ENCODE data around the gene SEC14L1. TPM values are rescaled to one million over a fixed set of nuclear protein-coding genes. Genes with fewer than 3 reads are reported as not detected.
"Not testable (repeated sequence)": the region's sequence is repeated elsewhere in the genome, so short reads cannot be mapped to it uniquely, and the experiment has no call there.

Gene SEC14L1
- total RNA-seq, 1 donor from 2014 or later, result 83.5 TPM

GRCh38 chr17:77155125-77155524 is 14.4 kb downstream of the SEC14L1 start:
- H3K27ac ChIP-seq (ENCODE audit: low read depth, low read length), result peak overlapping the region; percentile 60
- H3K9me3 ChIP-seq (ENCODE audit: control insufficient read depth in 3 of 3, low read length in 3 of 3), result no peaks in the 10 kb centered on the region
- H3K4me3 ChIP-seq (ENCODE audit: low read length in 3 of 3), result peak overlapping the region; percentile 16 to 64 (median 35)
- peaks cover 0 to 3% (median 0%) of the 10 kb centered on the region in 3 donors for H3K36me3 ChIP-seq (ENCODE audit: control insufficient read depth in 3 of 3, insufficient read depth in 3 of 3, low read length in 3 of 3)
- peak overlapping the region in 2 of 3 donors; percentile 52 to 76 for H3K9ac ChIP-seq (ENCODE audit: low read depth in 1 of 3, low read length in 3 of 3)
- H3K4me1 ChIP-seq (ENCODE audit: control insufficient read depth in 3 of 3, insufficient read depth in 3 of 3, low read length in 3 of 3), result peaks cover 67 to 78% (median 72%) of the 10 kb centered on the region in 3 donors
- H3K27me3 ChIP-seq (ENCODE audit: control insufficient read depth in 3 of 3, insufficient read depth in 3 of 3, low read length in 3 of 3), result no peaks in the 10 kb centered on the region

DNA sequence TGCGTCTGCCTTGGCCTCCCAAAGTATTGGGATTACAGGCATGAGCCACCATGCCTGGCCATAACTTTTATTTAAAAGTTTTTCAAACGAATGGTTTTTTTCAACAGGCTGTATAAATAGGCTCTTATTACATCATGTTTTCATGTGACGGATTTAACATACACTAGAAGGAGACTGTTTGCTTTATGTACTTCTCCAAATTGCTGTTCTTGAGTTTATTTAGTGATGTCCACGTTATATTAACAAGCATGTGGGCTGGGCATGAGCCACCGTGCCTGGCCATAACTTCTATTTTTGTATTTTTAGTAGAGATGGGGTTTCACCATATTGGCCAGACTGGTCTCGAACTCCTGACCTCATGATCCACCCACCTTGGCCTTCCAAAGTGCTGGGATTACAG is 17.0 kb downstream of the SEC14L1 start:
- Histone ChIP-seq H3K4me1 (ENCODE audit: control insufficient read depth in 3 of 3, insufficient read depth in 3 of 3, low read length in 3 of 3) (peaks cover 67 to 78% (median 73%) of the 10 kb centered on the region in 3 donors), H3K27ac (ENCODE audit: low read depth, low read length) (peak overlapping the region; percentile 5)
- H3K4me3 ChIP-seq (ENCODE audit: low read length in 3 of 3), result not testable (repeated sequence)

DNA sequence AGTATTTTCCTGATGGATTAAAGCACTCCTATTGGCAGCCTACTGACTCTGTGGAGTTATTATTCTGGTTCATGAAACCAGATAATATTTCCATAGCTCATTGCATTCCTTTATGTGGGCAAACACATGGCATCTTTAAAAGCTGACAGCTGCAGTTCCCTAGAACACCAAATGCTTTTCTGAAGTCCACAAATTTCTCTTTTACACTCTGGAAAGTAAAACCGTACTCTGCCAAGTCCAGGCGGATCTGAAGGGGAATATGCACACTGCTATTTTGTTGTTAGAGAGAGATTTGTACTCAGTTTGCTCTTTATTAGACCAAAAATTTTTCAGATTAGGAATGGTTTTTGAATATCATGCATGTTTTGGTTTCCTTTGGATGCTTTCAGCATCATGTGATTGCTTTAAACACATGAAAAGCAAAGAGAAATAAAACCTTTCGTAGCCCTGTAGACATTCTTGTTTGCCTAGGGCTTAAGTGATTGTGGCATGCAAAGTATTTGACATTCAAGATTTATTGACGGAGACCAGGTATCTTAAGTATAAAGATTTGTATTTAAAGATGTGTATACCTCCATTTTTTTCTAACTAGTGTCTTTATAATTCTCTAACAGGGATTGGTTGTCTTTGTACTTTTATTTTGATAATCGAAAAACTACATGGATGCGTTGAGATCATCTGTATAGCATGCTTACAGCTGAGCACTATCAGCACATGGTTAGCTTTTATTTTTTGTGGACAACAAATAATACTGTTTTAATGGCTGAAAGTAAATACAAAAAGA is 19.5 kb downstream of the SEC14L1 start:
- Histone ChIP-seq H3K36me3 (ENCODE audit: control insufficient read depth in 3 of 3, insufficient read depth in 3 of 3, low read length in 3 of 3) (no peaks in the 10 kb centered on the region), H3K4me3 (ENCODE audit: low read length in 3 of 3) (peak overlapping the region in 2 of 3 donors; percentile 15 to 34), H3K9me3 (ENCODE audit: control insufficient read depth in 3 of 3, low read length in 3 of 3) (no peaks in the 10 kb centered on the region), H3K9ac (ENCODE audit: low read depth in 1 of 3, low read length in 3 of 3) (peak overlapping the region; percentile 7 to 60 (median 8)), H3K27me3 (ENCODE audit: control insufficient read depth in 3 of 3, insufficient read depth in 3 of 3, low read length in 3 of 3) (no peaks in the 10 kb centered on the region), H3K4me1 (ENCODE audit: control insufficient read depth in 3 of 3, insufficient read depth in 3 of 3, low read length in 3 of 3) (peaks cover 71 to 81% (median 76%) of the 10 kb centered on the region in 3 donors), H3K27ac (ENCODE audit: low read depth, low read length) (peak overlapping the region; percentile 64)

More for the DNA sequence above, 17.0 kb downstream of the SEC14L1 start:
- not testable (repeated sequence) for H3K27me3 ChIP-seq (ENCODE audit: control insufficient read depth in 3 of 3, insufficient read depth in 3 of 3, low read length in 3 of 3); H3K9me3 ChIP-seq (ENCODE audit: control insufficient read depth in 3 of 3, low read length in 3 of 3); H3K9ac ChIP-seq (ENCODE audit: low read depth in 1 of 3, low read length in 3 of 3); H3K36me3 ChIP-seq (ENCODE audit: control insufficient read depth in 3 of 3, insufficient read depth in 3 of 3, low read length in 3 of 3)

- peak overlapping the region; percentile 64 for H3K27ac ChIP-seq (ENCODE audit: low read depth, low read length)
- H3K27me3 ChIP-seq (ENCODE audit: control insufficient read depth in 3 of 3, insufficient read depth in 3 of 3, low read length in 3 of 3), result no peaks in the 10 kb centered on the region
- H3K4me3 ChIP-seq (ENCODE audit: low read length in 3 of 3), result peak overlapping the region in 2 of 3 donors; percentile 8 to 34
- H3K4me1 ChIP-seq (ENCODE audit: control insufficient read depth in 3 of 3, insufficient read depth in 3 of 3, low read length in 3 of 3), result peaks cover 70 to 81% (median 76%) of the 10 kb centered on the region in 3 donors
- H3K36me3 ChIP-seq (ENCODE audit: control insufficient read depth in 3 of 3, insufficient read depth in 3 of 3, low read length in 3 of 3), result no peaks in the 10 kb centered on the region
- peak overlapping the region in 2 of 3 donors; percentile 8 to 42 for H3K9ac ChIP-seq (ENCODE audit: low read depth in 1 of 3, low read length in 3 of 3)
- no peaks in the 10 kb centered on the region for H3K9me3 ChIP-seq (ENCODE audit: control insufficient read depth in 3 of 3, low read length in 3 of 3)
Observed at GRCh38 chr17:77160875-77161530, 20.2 kb downstream of the SEC14L1 start.

DNA sequence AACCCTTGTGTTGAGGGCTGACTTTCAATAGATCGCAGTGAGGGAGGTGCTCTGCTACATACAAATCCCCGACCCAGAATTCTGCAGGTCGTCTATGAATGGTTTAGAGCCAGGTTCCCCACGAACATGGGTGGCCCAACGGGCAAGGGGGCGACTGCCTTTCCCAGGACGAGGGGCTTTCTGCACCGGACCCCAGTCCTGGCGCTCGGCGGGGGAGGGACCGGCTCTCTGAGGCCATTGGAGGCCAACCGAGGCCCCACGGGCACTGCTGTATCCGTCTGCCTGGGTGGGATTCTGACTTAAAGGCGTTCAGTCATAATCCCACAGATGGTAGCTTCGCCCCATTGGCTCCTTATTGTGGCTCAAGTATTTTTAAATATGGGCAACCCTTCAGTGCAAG is 21.2 kb downstream of the SEC14L1 start:
- H3K4me1 ChIP-seq (ENCODE audit: control insufficient read depth in 3 of 3, insufficient read depth in 3 of 3, low read length in 3 of 3), result peaks cover 69 to 84% (median 75%) of the 10 kb centered on the region in 3 donors
- no peaks in the 10 kb centered on the region for H3K36me3 ChIP-seq (ENCODE audit: control insufficient read depth in 3 of 3, insufficient read depth in 3 of 3, low read length in 3 of 3)
- no peaks in the 10 kb centered on the region for H3K9me3 ChIP-seq (ENCODE audit: control insufficient read depth in 3 of 3, low read length in 3 of 3)
- H3K27me3 ChIP-seq (ENCODE audit: control insufficient read depth in 3 of 3, insufficient read depth in 3 of 3, low read length in 3 of 3), result no peaks in the 10 kb centered on the region
- H3K27ac ChIP-seq (ENCODE audit: low read depth, low read length), result peak overlapping the region; percentile 79
- peak overlapping the region in 1 of 3 donors; percentile 83 for H3K9ac ChIP-seq (ENCODE audit: low read depth in 1 of 3, low read length in 3 of 3)
- H3K4me3 ChIP-seq (ENCODE audit: low read length in 3 of 3), result no peak overlapping the region

GRCh38 chr17:77163001-77163400 is 22.2 kb downstream of the SEC14L1 start:
- peak overlapping the region; percentile 79 for H3K27ac ChIP-seq (ENCODE audit: low read depth, low read length)
- peak overlapping the region; percentile 63 to 74 (median 71) for H3K4me3 ChIP-seq (ENCODE audit: low read length in 3 of 3)
- H3K9me3 ChIP-seq (ENCODE audit: control insufficient read depth in 3 of 3, low read length in 3 of 3), result no peaks in the 10 kb centered on the region
- H3K36me3 ChIP-seq (ENCODE audit: control insufficient read depth in 3 of 3, insufficient read depth in 3 of 3, low read length in 3 of 3), result peaks cover 0 to 2% (median 0%) of the 10 kb centered on the region in 3 donors
- H3K4me1 ChIP-seq (ENCODE audit: control insufficient read depth in 3 of 3, insufficient read depth in 3 of 3, low read length in 3 of 3), result peaks cover 65 to 75% (median 72%) of the 10 kb centered on the region in 3 donors
- no peaks in the 10 kb centered on the region for H3K27me3 ChIP-seq (ENCODE audit: control insufficient read depth in 3 of 3, insufficient read depth in 3 of 3, low read length in 3 of 3)
- H3K9ac ChIP-seq (ENCODE audit: low read depth in 1 of 3, low read length in 3 of 3), result peak overlapping the region; percentile 70 to 83 (median 80)

- peak overlapping the region; percentile 70 to 83 (median 80) for H3K9ac ChIP-seq (ENCODE audit: low read depth in 1 of 3, low read length in 3 of 3)
- H3K27ac ChIP-seq (ENCODE audit: low read depth, low read length), result peak overlapping the region; percentile 79
- H3K4me1 ChIP-seq (ENCODE audit: control insufficient read depth in 3 of 3, insufficient read depth in 3 of 3, low read length in 3 of 3), result peaks cover 63 to 70% (median 67%) of the 10 kb centered on the region in 3 donors
- H3K9me3 ChIP-seq (ENCODE audit: control insufficient read depth in 3 of 3, low read length in 3 of 3), result peaks cover 0 to 3% (median 0%) of the 10 kb centered on the region in 3 donors
- peaks cover 0 to 2% (median 0%) of the 10 kb centered on the region in 3 donors for H3K36me3 ChIP-seq (ENCODE audit: control insufficient read depth in 3 of 3, insufficient read depth in 3 of 3, low read length in 3 of 3)
- H3K27me3 ChIP-seq (ENCODE audit: control insufficient read depth in 3 of 3, insufficient read depth in 3 of 3, low read length in 3 of 3), result no peaks in the 10 kb centered on the region
- H3K4me3 ChIP-seq (ENCODE audit: low read length in 3 of 3), result peak overlapping the region; percentile 42 to 71 (median 63)
Observed at GRCh38 chr17:77163511-77164280, 22.9 kb downstream of the SEC14L1 start.

GRCh38 chr17:77164483-77165091 is 23.8 kb downstream of the SEC14L1 start:
- H3K36me3 ChIP-seq (ENCODE audit: control insufficient read depth in 3 of 3, insufficient read depth in 3 of 3, low read length in 3 of 3), result peaks cover 0 to 2% (median 0%) of the 10 kb centered on the region in 3 donors
- H3K9me3 ChIP-seq (ENCODE audit: control insufficient read depth in 3 of 3, low read length in 3 of 3), result peaks cover 0 to 3% (median 0%) of the 10 kb centered on the region in 3 donors
- H3K27me3 ChIP-seq (ENCODE audit: control insufficient read depth in 3 of 3, insufficient read depth in 3 of 3, low read length in 3 of 3), result no peaks in the 10 kb centered on the region
- peak overlapping the region in 2 of 3 donors; percentile 2 to 30 for H3K4me3 ChIP-seq (ENCODE audit: low read length in 3 of 3)
- H3K9ac ChIP-seq (ENCODE audit: low read depth in 1 of 3, low read length in 3 of 3), result peak overlapping the region; percentile 54 to 83 (median 70)
- H3K27ac ChIP-seq (ENCODE audit: low read depth, low read length), result peak overlapping the region; percentile 79
- H3K4me1 ChIP-seq (ENCODE audit: control insufficient read depth in 3 of 3, insufficient read depth in 3 of 3, low read length in 3 of 3), result peaks cover 64 to 74% (median 72%) of the 10 kb centered on the region in 3 donors

GRCh38 chr17:77165577-77165976 is 24.8 kb downstream of the SEC14L1 start:
- no peak overlapping the region for H3K4me3 ChIP-seq (ENCODE audit: low read length in 3 of 3)
- H3K9me3 ChIP-seq (ENCODE audit: control insufficient read depth in 3 of 3, low read length in 3 of 3), result peaks cover 0 to 3% (median 0%) of the 10 kb centered on the region in 3 donors
- peaks cover 55 to 64% (median 63%) of the 10 kb centered on the region in 3 donors for H3K4me1 ChIP-seq (ENCODE audit: control insufficient read depth in 3 of 3, insufficient read depth in 3 of 3, low read length in 3 of 3)
- peak overlapping the region in 1 of 3 donors; percentile 83 for H3K9ac ChIP-seq (ENCODE audit: low read depth in 1 of 3, low read length in 3 of 3)
- peak overlapping the region; percentile 79 for H3K27ac ChIP-seq (ENCODE audit: low read depth, low read length)
- H3K27me3 ChIP-seq (ENCODE audit: control insufficient read depth in 3 of 3, insufficient read depth in 3 of 3, low read length in 3 of 3), result no peaks in the 10 kb centered on the region
- H3K36me3 ChIP-seq (ENCODE audit: control insufficient read depth in 3 of 3, insufficient read depth in 3 of 3, low read length in 3 of 3), result peaks cover 0 to 2% (median 0%) of the 10 kb centered on the region in 3 donors
